ENCODE measurements around the gene PSPH.

GRCh38 chr7:56051053-56051338 lies 248 bp downstream of the PSPH start:
- TF ChIP-seq CTCF (IDR thresholded peaks at IDR 0.05) (no peak), MAX (CRISPR knock-in tag; IDR thresholded peaks at IDR 0.05) (no peak), PREB (CRISPR knock-in tag; IDR thresholded peaks at IDR 0.05; ENCODE audit: borderline replicate concordance) (no peak), ZBTB21 (CRISPR knock-in tag; IDR thresholded peaks at IDR 0.05; ENCODE audit: borderline replicate concordance) (no peak), PRDM15 (CRISPR knock-in tag; IDR thresholded peaks at IDR 0.05) (no peak), ETV6 (CRISPR knock-in tag; IDR thresholded peaks at IDR 0.05) (no peak), TEAD4 (CRISPR knock-in tag; IDR thresholded peaks at IDR 0.05) (no peak)
